H7 (cell line): ENCODE measurements around the gene SLC29A1. TPM values are rescaled to one million over a fixed set of nuclear protein-coding genes. Genes with fewer than 3 reads are reported as not detected.
A peak's percentile ranks its signal among the peaks of the same experiment; 100 is the strongest.
"Not testable (repeated sequence)": the region's sequence is repeated elsewhere in the genome, so short reads cannot be mapped to it uniquely, and the experiment has no call there.

ENCODE experiments used
- DNase-seq: peaks from one replicate; pipeline ENCODE4 v3.0.0; 2012
- H3K27me3 ChIP-seq: 2 replicates; pipeline ENCODE4 v1.6.0; 2011; ENCODE audit warnings: mild to moderate bottlenecking, low read length; ENCODE audit not compliant: control insufficient read depth, insufficient read depth
- H3K36me3 ChIP-seq: replicated peaks from 2 replicates; pipeline ENCODE4 v1.5.1; 2011; ENCODE audit warnings: low read length; ENCODE audit not compliant: control insufficient read depth, insufficient read depth
- H3K4me3 ChIP-seq: 2 replicates; pipeline ENCODE4 v1.5.1; 2011; ENCODE audit warnings: low read depth, mild to moderate bottlenecking, control low read depth, low read length, moderate library complexity; ENCODE audit not compliant: insufficient read depth
- total RNA-seq: library from RNA; depleted of rRNA; stranded (reverse); fragments of >200 nt; shearing (Covaris generic); gene quantifications from 2 replicates; pipeline ENCODE4 v1.2.3, GENCODE V29; 2014

SLC29A1 gene
- total RNA-seq, 1 experiment from 2014 or later, result 68.6 TPM

DNA sequence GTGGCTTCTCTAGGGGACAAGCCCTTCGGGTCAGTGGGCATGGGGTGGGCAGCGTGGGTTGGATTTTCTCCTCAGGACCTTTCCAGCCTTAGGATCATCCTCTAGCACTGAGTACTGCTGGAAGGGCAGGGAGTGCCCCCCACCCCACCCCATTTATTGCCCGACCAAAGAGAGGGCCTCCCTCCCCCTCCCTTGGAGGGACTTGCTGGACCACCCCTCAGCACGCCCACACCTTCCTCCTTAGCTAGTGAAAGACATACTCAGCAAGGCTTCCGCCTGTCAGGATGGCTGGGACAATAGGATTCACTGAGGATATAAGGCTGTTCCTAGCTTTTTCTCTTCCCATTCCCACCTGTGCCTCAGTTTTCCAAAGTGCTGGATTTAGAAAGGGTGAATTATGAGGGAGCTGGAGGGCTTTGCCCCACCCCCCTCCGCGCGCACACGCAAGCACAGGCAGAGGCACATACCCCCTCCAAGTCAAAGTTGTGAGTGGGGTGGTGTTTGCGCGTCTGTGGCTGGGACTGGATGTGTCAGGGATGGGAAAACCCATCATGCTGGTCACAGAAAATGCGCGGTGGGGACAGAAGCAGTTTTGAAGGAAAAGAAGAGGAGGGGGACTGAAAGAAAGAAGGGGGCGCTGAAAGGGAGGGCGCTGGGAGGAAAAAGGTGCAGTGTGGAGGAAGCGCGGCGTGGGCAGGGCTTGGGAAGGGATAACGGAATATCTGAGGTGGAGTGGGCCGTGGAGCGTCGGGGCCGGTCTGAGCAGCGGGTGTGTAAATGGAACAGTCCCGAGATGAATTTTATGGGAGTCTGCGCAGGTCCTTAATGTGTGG lies 693 bp upstream of the SLC29A1 start:
- DNase-seq, result peak; percentile 86
- peak overlapping the region; percentile 71 for H3K4me3 ChIP-seq
- no peaks in the 10 kb centered on the region; the same call in 1 of the 2 replicates for H3K36me3 ChIP-seq
- no peaks in the 10 kb centered on the region for H3K27me3 ChIP-seq

DNA sequence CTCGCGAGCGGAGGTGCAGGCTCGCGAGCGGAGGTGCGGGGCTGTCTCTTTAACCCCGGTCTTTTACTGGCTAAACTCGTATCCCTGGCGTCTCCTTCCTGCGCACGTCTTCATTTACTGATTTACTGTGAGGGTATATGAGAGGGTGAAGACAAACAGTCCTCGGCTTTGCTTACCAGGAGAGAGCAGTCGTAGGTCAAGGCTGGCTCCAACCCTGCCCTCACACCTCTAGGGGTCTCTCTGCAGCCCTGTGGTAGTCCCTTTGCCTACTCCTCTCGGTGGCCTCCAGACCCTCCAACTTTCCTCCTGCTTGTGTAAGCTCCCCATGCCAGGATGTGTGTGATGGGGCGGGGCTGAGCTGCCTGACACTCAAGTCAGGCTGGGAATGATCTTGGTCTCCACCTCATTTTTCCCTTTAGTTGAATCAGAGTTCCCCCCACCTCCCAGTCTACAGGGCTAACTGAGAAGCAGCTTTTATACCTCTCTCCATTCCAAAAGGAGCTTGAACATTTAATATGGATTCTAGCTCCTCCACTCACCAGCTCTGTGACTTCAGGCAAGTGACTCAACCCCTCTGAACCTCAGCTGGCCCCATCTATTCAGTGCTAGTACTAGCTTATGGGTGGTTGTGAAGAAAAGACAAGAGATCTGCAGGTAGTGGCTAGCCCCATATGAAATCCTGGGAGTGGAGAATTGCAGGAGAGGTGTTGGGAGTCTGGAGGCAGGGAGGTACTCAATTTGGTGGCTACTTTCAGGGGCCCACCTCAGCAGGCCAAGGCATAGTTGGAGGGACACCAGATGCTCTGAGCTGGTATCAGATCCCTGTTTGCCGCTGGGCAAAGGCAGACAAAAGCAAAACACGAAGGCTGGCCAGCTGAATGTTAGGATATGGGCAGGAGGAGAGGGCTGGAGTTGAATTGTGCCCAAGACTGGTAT lies 902 bp downstream of the SLC29A1 start:
- Histone ChIP-seq H3K4me3 (peak overlapping the region; percentile 71), H3K27me3 (no peaks in the 10 kb centered on the region), H3K36me3 (peaks cover 5% of the 10 kb centered on the region; the same call in 1 of the 2 replicates)
- DNase-seq, result peak; percentile 69

DNA sequence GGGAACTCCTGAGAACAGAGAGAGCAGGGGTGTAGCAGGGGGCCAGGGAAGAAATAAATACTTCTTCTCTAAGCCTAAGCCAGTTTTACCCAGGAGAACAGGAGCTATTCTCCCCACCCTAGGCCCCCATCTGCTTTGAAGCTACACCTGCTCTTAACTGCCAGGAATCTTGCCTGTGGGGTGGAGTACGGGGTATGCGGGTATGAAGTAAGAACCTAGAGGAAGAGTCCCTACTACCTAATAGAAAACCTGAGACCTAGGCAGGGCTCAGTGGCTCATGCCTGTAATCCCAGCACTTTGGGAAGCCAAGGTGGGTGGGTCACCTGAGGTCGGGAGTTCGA lies 1.5 kb downstream of the SLC29A1 start:
- Histone ChIP-seq H3K4me3 (0 out of 2 replicates have a peak overlapping the region, but pooled peaks have one; percentile 71), H3K36me3 (peaks cover 10% of the 10 kb centered on the region), H3K27me3 (no peaks in the 10 kb centered on the region)
- peak; percentile 49 for DNase-seq

DNA sequence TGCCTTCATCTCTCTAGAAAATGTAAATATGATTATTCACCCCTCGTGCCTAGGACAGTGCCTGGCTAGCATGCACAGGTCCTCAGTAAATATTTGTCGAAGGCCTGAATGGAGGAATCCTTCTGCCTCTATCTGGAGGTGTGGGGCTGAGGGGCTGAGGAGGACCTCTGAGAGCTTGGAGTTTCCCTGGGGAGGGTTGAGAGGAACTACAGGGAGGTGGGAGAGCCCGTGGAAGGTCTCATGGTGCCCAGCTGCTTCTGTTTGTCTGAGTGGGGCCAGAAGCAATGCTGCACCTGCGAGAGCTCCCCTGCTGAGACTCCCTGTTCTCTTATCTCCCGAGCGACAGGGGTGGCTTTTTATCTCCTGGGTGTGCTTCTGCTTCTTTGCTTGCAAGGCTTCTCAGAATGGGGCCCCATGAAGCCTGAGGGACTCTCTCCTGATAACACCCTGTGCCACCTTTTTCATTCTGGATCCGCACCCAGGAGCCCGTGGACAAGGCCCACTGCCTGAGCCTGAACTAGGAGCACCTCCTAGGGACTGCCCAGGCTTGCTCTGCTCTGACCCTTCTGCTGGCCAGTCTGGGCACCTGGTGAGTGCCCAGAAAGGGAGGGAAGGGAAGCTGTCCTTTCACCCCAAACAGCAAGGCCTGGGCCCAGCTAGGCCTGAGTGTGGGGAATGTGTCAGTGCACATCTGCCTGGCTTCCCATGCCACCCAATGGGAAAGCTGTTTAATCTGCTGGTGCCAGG lies 2.4 kb downstream of the SLC29A1 start:
- Histone ChIP-seq H3K27me3 (no peaks in the 10 kb centered on the region), H3K4me3 (no peak overlapping the region), H3K36me3 (peaks cover 15% of the 10 kb centered on the region)
- peak; percentile 28 for DNase-seq

DNA sequence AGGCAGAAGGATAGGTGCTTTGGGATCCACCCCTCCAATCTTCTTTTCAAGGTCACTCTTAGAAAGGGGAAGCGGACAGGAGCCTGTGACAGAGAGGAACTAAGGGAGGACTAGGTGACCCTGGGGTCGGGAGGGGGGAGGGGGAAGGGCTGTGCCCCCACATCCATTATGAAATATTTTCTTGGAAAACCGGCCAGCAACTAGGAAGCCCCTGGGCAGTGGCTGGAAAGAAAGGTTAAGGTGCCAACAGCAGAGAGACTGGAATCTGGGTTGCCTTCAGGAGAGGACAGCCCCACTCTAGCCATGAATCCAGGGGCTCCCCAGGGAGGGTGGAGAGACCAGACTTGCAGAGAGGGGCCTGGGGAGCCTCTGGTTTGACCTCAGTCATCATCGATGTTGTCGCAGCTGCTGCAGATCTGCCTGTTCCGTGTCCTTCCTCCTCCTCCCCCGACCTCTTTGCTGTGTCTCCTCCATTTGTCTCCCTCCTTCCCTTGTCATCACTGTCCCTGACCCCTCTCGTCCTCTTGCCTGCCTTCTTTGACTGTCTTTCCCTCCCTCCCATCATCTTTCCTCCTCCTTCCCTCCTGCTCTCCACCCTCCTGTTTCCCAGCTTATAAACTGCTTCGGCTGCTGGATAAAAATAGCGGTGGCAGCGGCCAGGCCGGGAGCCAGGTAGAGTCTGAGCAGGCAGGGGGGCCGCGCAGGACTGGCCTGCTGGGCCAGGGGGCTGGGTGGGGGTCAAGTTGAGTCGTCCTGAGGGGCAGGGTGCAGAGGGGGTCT lies 3.2 kb downstream of the SLC29A1 start:
- peak; percentile 61 for DNase-seq
- no peaks in the 10 kb centered on the region for H3K27me3 ChIP-seq
- H3K36me3 ChIP-seq, result peaks cover 20% of the 10 kb centered on the region
- no peak overlapping the region for H3K4me3 ChIP-seq

DNA sequence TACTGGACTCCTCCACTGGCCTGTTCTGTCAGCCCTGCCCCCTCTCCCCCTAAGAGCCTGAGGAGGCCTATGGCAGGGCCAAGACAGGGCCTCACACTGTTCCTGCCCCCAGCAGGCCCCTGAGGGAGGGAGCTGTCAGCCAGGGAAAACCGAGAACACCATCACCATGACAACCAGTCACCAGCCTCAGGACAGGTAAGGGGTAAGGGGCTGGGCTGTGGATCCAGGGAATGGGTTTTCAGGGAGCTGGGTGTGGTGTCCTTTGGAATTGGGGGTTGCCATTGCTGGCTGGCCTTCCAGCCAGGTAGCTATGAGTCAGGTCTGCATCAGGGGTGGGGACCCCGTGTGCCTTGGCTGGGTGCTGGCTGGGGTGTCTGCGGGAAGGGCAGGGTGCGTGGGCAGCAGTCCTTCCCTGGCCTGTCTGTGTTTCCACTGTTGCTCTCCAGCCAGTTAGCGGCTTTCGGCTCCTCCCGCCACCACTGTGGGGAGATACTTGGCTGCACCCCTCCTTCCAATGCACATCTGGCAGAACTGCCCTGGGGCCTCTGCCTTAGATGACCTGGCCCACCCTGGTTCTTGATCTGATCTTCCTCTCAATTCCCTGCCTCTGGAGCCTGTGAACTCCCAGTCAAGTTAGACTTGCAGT lies 3.9 kb downstream of the SLC29A1 start:
- peak; percentile 85 for DNase-seq
- Histone ChIP-seq H3K36me3 (peaks cover 25% of the 10 kb centered on the region), H3K27me3 (no peaks in the 10 kb centered on the region), H3K4me3 (no peak overlapping the region)

DNA sequence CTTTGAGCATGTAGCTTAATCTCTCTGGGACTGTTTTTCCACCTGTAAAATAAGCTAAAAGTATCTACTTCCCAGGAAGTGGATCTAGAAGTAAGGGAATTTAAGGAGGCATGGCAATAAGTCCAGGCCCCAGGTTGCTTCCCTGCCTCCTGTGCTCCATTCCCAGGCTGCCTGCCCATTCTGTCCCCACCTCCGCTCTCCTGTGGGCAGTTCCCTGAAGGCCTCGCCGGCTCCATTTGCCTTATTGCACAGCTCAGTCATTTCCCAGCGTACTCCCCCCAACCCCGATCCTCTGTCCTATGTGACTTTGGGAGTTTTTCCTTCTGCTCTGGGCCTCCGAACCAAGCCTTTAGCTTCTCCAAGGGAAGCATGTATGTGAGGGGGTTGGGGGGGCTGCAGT lies 4.6 kb downstream of the SLC29A1 start:
- peak; percentile 27 for DNase-seq
- H3K36me3 ChIP-seq, result peaks cover 30% of the 10 kb centered on the region
- H3K27me3 ChIP-seq, result no peaks in the 10 kb centered on the region
- H3K4me3 ChIP-seq, result no peak overlapping the region

DNA sequence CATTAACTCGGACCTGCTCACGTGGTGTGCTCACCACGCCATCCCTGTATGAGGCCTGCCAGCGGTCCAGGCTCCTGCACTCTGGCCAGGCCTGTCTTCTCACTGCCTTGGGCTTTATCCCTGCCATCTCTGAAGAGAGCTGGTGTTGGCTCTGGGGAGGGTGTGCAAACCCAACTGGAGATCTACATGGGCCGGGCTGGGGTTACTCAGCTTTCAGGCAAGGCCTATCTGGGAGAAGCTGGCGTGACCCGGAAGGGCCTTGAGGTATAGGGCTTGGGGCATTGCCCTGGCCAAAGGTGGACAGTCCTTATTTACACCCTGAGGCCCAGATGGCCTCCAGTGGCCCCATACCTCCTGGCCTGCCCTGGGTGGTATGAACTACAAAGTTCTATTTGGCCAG lies 5.0 kb downstream of the SLC29A1 start:
- H3K4me3 ChIP-seq, result no peak overlapping the region
- H3K27me3 ChIP-seq, result no peaks in the 10 kb centered on the region
- peak; percentile 19 for DNase-seq
- peaks cover 34% of the 10 kb centered on the region for H3K36me3 ChIP-seq

DNA sequence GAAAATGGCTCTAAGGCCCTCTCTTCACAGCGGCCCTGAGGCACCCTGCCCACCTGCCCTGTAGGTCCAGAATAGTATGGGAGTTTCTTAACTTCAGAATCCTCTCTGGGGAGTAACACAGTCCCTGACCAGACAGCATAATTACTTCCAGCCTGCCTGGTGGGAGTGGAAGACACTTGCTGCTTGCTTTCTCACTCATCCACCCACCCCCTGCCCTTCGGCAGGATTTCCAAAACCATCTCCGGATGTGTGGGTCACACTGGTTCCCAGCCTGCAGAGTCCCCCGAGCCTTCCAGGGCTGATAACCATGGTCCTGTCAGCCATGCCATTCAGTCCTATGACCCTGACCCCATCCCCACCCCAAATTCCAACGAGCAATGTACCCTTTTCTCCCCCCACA lies 5.4 kb downstream of the SLC29A1 start:
- DNase-seq, result no peak
- H3K36me3 ChIP-seq, result peaks cover 36% of the 10 kb centered on the region
- H3K27me3 ChIP-seq, result no peaks in the 10 kb centered on the region
- H3K4me3 ChIP-seq, result no peak overlapping the region

DNA sequence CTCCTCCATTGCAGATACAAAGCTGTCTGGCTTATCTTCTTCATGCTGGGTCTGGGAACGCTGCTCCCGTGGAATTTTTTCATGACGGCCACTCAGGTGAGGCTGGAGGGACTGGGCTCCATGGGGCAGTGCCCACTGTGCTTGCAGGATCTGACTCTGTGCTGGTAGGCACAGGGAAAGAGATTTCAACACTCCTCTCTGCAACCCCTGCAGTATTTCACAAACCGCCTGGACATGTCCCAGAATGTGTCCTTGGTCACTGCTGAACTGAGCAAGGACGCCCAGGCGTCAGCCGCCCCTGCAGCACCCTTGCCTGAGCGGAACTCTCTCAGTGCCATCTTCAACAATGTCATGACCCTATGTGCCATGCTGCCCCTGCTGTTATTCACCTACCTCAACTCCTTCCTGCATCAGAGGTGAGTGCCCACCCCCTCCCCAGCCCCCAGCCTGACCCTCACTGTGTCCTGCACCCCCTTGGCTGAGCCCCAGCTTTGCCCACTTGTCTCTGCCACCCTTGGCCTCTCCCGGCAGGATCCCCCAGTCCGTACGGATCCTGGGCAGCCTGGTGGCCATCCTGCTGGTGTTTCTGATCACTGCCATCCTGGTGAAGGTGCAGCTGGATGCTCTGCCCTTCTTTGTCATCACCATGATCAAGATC lies 6.1 kb downstream of the SLC29A1 start:
- Histone ChIP-seq H3K27me3 (no peaks in the 10 kb centered on the region), H3K4me3 (no peak overlapping the region), H3K36me3 (peaks cover 36% of the 10 kb centered on the region)
- DNase-seq, result peak; percentile 22

DNA sequence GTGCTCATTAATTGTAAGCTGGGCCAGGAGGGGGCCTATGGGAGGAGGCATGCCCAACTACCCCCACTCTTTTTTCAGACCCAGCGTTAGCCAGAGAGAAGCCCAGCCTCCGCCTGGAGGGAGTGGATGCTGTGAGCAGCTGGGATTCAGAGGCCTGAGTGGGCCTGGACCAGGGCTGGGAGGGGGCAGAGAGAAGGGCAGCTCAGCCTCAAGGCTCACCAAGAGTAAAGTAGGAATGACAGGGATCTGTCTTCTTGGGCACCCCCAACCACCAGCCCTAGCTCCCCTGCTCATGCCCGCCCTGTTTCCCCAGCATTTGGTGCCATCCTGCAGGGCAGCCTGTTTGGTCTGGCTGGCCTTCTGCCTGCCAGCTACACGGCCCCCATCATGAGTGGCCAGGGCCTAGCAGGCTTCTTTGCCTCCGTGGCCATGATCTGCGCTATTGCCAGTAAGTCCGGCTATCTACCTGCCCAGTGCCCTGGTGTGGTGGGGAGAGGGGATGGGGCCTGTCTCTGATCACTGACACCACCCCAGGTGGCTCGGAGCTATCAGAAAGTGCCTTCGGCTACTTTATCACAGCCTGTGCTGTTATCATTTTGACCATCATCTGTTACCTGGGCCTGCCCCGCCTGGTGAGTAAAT lies 6.8 kb downstream of the SLC29A1 start:
- Histone ChIP-seq H3K4me3 (no peak overlapping the region), H3K27me3 (no peaks in the 10 kb centered on the region), H3K36me3 (peaks cover 36% of the 10 kb centered on the region)
- peak; percentile 21 for DNase-seq

DNA sequence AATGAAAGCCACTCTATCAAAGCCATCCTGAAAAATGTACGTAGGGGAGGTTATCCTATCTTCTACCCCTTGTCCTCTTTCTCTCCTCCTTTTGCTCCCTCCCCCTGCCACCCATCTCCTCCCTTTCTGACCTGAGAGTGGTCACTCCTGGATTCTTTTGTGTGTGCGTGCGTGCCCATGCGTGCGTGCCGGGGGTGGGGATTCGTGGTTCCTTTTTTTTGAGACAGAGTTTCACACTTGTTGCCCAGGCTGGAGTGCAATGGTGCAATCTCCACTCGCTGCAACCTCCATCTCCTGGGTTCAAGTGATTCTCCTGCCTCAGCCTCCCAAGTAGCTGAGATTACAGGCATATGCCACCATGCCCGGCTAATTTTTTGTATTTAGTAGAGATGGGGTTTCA lies 8.0 kb downstream of the SLC29A1 start:
- not testable (repeated sequence) for H3K4me3 ChIP-seq, H3K27me3 ChIP-seq
- H3K36me3 ChIP-seq, result peaks cover 36% of the 10 kb centered on the region
- peak; percentile 8 for DNase-seq
